ENCODE measurements around the gene AHCYL2. TPM values are rescaled to one million over a fixed set of nuclear protein-coding genes. Genes with fewer than 3 reads are reported as not detected.

AHCYL2 gene
- total RNA-seq, 6 experiments from 2014 or later, result 6.8 to 12.4 (median 8.8) TPM

- Mint-ChIP-seq H3K36me3 (ENCODE audit: low read depth) (no peaks in the 10 kb centered on the region), H3K9me3 (no peaks in the 10 kb centered on the region), H3K4me3 (no peak overlapping the region), H3K4me1 (ENCODE audit: low read depth) (peaks cover 13% of the 10 kb centered on the region), H3K27ac (no peak overlapping the region), H3K27me3 (ENCODE audit: insufficient read depth) (no peaks in the 10 kb centered on the region)
- no peak for DNase-seq
- TF ChIP-seq CTCF (IDR thresholded peaks at IDR 0.05), result no peak
These were observed 158.8 kb downstream of the AHCYL2 start for GRCh38 chr7:129383542-129384132.

GRCh38 chr7:129385116-129385515, 160.3 kb downstream of the AHCYL2 start:
- Mint-ChIP-seq H3K9me3 (no peaks in the 10 kb centered on the region), H3K27me3 (ENCODE audit: insufficient read depth) (no peaks in the 10 kb centered on the region), H3K36me3 (ENCODE audit: low read depth) (no peaks in the 10 kb centered on the region), H3K27ac (no peak overlapping the region), H3K4me1 (ENCODE audit: low read depth) (peaks cover 13% of the 10 kb centered on the region), H3K4me3 (no peak overlapping the region)
- no peak for TF ChIP-seq CTCF (IDR thresholded peaks at IDR 0.05)
- DNase-seq, result no peak

- no peak overlapping the region for H3K4me3 Mint-ChIP-seq
- no peak for TF ChIP-seq CTCF (IDR thresholded peaks at IDR 0.05)
- no peak for DNase-seq
- H3K4me1 Mint-ChIP-seq (ENCODE audit: low read depth), result peaks cover 13% of the 10 kb centered on the region
- no peaks in the 10 kb centered on the region for H3K36me3 Mint-ChIP-seq (ENCODE audit: low read depth)
- H3K9me3 Mint-ChIP-seq, result no peaks in the 10 kb centered on the region
- H3K27ac Mint-ChIP-seq, result no peak overlapping the region
- H3K27me3 Mint-ChIP-seq (ENCODE audit: insufficient read depth), result no peaks in the 10 kb centered on the region
These were observed 160.8 kb downstream of the AHCYL2 start for GRCh38 chr7:129385598-129385997.

- Mint-ChIP-seq H3K27ac (no peak overlapping the region), H3K27me3 (ENCODE audit: insufficient read depth) (no peaks in the 10 kb centered on the region), H3K9me3 (no peaks in the 10 kb centered on the region), H3K36me3 (ENCODE audit: low read depth) (no peaks in the 10 kb centered on the region), H3K4me1 (ENCODE audit: low read depth) (peaks cover 13% of the 10 kb centered on the region), H3K4me3 (no peak overlapping the region)
- no peak for TF ChIP-seq CTCF (IDR thresholded peaks at IDR 0.05)
- DNase-seq, result no peak
These were observed 161.7 kb downstream of the AHCYL2 start for GRCh38 chr7:129386506-129386905.

- Mint-ChIP-seq H3K4me3 (no peak overlapping the region), H3K9me3 (no peaks in the 10 kb centered on the region), H3K27me3 (ENCODE audit: insufficient read depth) (no peaks in the 10 kb centered on the region), H3K27ac (no peak overlapping the region), H3K36me3 (ENCODE audit: low read depth) (no peaks in the 10 kb centered on the region), H3K4me1 (ENCODE audit: low read depth) (peaks cover 13% of the 10 kb centered on the region)
- DNase-seq, result no peak
- TF ChIP-seq CTCF (IDR thresholded peaks at IDR 0.05), result no peak
These were observed 162.7 kb downstream of the AHCYL2 start for GRCh38 chr7:129387537-129387936.
